Measurements from ENCODE around the gene LHX5.

GRCh38 chr12:113474635-113475436 lies 3.2 kb upstream of the LHX5 start:
- peak; percentile 91 for TF ChIP-seq EZH2 (IDR thresholded peaks at IDR 0.05; ENCODE audit: borderline replicate concordance, low read length)
- TF ChIP-seq, protein P1, sequence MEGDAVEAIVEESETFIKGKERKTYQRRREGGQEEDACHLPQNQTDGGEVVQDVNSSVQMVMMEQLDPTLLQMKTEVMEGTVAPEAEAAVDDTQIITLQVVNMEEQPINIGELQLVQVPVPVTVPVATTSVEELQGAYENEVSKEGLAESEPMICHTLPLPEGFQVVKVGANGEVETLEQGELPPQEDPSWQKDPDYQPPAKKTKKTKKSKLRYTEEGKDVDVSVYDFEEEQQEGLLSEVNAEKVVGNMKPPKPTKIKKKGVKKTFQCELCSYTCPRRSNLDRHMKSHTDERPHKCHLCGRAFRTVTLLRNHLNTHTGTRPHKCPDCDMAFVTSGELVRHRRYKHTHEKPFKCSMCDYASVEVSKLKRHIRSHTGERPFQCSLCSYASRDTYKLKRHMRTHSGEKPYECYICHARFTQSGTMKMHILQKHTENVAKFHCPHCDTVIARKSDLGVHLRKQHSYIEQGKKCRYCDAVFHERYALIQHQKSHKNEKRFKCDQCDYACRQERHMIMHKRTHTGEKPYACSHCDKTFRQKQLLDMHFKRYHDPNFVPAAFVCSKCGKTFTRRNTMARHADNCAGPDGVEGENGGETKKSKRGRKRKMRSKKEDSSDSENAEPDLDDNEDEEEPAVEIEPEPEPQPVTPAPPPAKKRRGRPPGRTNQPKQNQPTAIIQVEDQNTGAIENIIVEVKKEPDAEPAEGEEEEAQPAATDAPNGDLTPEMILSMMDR (conservative IDR thresholded peaks at IDR 0.05 in 1 of 2, IDR thresholded peaks at IDR 0.05 in 1 of 2; ENCODE audit: extremely low read depth in 1 of 2, insufficient read depth in 1 of 2, low read depth in 1 of 2, low read length in 2 of 2), result no peak
